ENCODE results near the gene GREB1L. TPM values are rescaled to one million over a fixed set of nuclear protein-coding genes. Genes with fewer than 3 reads are reported as not detected.

GREB1L gene
- total RNA-seq, 2 experiments from 2014 or later = not detected

DNA sequence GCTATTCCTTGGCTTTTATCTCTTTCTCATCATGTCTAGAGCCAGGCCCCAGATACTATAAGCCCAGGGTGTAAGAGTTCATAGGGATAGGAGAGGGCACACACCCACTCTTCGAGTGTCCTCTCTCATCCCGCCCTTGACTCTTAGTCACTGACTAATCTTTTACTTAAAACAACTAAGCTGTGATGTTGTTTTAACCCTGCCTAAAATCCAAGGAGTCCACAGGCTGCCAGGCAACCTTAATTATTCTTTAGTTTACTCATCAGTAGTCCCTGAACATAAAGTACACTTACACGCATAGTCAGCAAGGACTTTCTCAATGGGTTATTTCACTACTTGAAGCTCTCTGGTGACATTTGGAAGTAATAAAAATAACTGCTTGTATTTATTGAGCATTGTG, 28.4 kb downstream of the GREB1L start:
- H3K9me2 ChIP-seq (ENCODE audit: insufficient read depth, low read length) = no peaks in the 10 kb centered on the region
- no peak overlapping the region for H3K27ac ChIP-seq (ENCODE audit: low read depth, low read length, poor library complexity, severe bottlenecking)
- TF ChIP-seq EZH2phosphoT487 (IDR thresholded peaks at IDR 0.05; ENCODE audit: borderline replicate concordance, low read depth, low read length) = no peak
- no peak for TF ChIP-seq CTCF (conservative IDR thresholded peaks at IDR 0.05; ENCODE audit: low read length)
- no peaks in the 10 kb centered on the region for H3K79me2 ChIP-seq (ENCODE audit: insufficient read depth, low read depth, low read length)
- H4K20me1 ChIP-seq (ENCODE audit: insufficient read depth, low read length) = no peaks in the 10 kb centered on the region
- H3K4me1 ChIP-seq (ENCODE audit: insufficient read depth, low read length, poor library complexity, severe bottlenecking) = no peaks in the 10 kb centered on the region
- no peak overlapping the region for H3K4me3 ChIP-seq (ENCODE audit: low read depth, low read length, poor library complexity, severe bottlenecking)
- no peak for DNase-seq (ENCODE audit: low spot score)
- H3K36me3 ChIP-seq (ENCODE audit: insufficient read depth, low read length) = no peaks in the 10 kb centered on the region
- H2AFZ ChIP-seq (ENCODE audit: low read length) = no peak overlapping the region
- no TSS peak for BruUV-seq (replicated peaks)
- no peak overlapping the region for H3K4me2 ChIP-seq (ENCODE audit: low read length)
- CTCF ChIA-PET (ENCODE audit: unreplicated experiment) = no interaction called here
- POLR2A ChIA-PET = no interaction called here
- intact Hi-C loops (cut with micrococcal nuclease; ENCODE audit: unreplicated experiment) = no loop called here
- H3K9me3 ChIP-seq (ENCODE audit: low read length) = no peaks in the 10 kb centered on the region

GRCh38 chr18:21272016-21272579, 30.1 kb downstream of the GREB1L start:
- H3K27ac ChIP-seq (ENCODE audit: low read depth, low read length, poor library complexity, severe bottlenecking) = no peak overlapping the region
- ChIA-PET POLR2A (no interaction called here), CTCF (ENCODE audit: unreplicated experiment) (no interaction called here)
- no peak overlapping the region for H2AFZ ChIP-seq (ENCODE audit: low read length)
- no peaks in the 10 kb centered on the region for H3K9me2 ChIP-seq (ENCODE audit: insufficient read depth, low read length)
- H4K20me1 ChIP-seq (ENCODE audit: insufficient read depth, low read length) = no peaks in the 10 kb centered on the region
- H3K9me3 ChIP-seq (ENCODE audit: low read length) = no peaks in the 10 kb centered on the region
- H3K4me3 ChIP-seq (ENCODE audit: low read depth, low read length, poor library complexity, severe bottlenecking) = no peak overlapping the region
- no peak overlapping the region for H3K4me2 ChIP-seq (ENCODE audit: low read length)
- BruUV-seq (replicated peaks) = no TSS peak
- H3K4me1 ChIP-seq (ENCODE audit: insufficient read depth, low read length, poor library complexity, severe bottlenecking) = no peaks in the 10 kb centered on the region
- DNase-seq (ENCODE audit: low spot score) = no peak
- intact Hi-C loops (cut with micrococcal nuclease; ENCODE audit: unreplicated experiment) = no loop called here
- TF ChIP-seq EZH2phosphoT487 (IDR thresholded peaks at IDR 0.05; ENCODE audit: borderline replicate concordance, low read depth, low read length) (no peak), CTCF (conservative IDR thresholded peaks at IDR 0.05; ENCODE audit: low read length) (no peak)
- no peaks in the 10 kb centered on the region for H3K36me3 ChIP-seq (ENCODE audit: insufficient read depth, low read length)
- no peaks in the 10 kb centered on the region for H3K79me2 ChIP-seq (ENCODE audit: insufficient read depth, low read depth, low read length)

GRCh38 chr18:21273568-21273967, 31.5 kb downstream of the GREB1L start:
- intact Hi-C loops (cut with micrococcal nuclease; ENCODE audit: unreplicated experiment) = no loop called here
- BruUV-seq (replicated peaks) = no TSS peak
- H3K79me2 ChIP-seq (ENCODE audit: insufficient read depth, low read depth, low read length) = no peaks in the 10 kb centered on the region
- no peaks in the 10 kb centered on the region for H3K4me1 ChIP-seq (ENCODE audit: insufficient read depth, low read length, poor library complexity, severe bottlenecking)
- no peak for DNase-seq (ENCODE audit: low spot score)
- CTCF ChIA-PET (ENCODE audit: unreplicated experiment) = no interaction called here
- POLR2A ChIA-PET = no interaction called here
- H2AFZ ChIP-seq (ENCODE audit: low read length) = no peak overlapping the region
- H4K20me1 ChIP-seq (ENCODE audit: insufficient read depth, low read length) = no peaks in the 10 kb centered on the region
- H3K9me2 ChIP-seq (ENCODE audit: insufficient read depth, low read length) = no peaks in the 10 kb centered on the region
- no peak overlapping the region for H3K27ac ChIP-seq (ENCODE audit: low read depth, low read length, poor library complexity, severe bottlenecking)
- TF ChIP-seq EZH2phosphoT487 (IDR thresholded peaks at IDR 0.05; ENCODE audit: borderline replicate concordance, low read depth, low read length) (no peak), CTCF (conservative IDR thresholded peaks at IDR 0.05; ENCODE audit: low read length) (no peak)
- H3K4me3 ChIP-seq (ENCODE audit: low read depth, low read length, poor library complexity, severe bottlenecking) = no peak overlapping the region
- no peaks in the 10 kb centered on the region for H3K9me3 ChIP-seq (ENCODE audit: low read length)
- H3K4me2 ChIP-seq (ENCODE audit: low read length) = no peak overlapping the region
- H3K36me3 ChIP-seq (ENCODE audit: insufficient read depth, low read length) = no peaks in the 10 kb centered on the region
